SW 1271 (cell line): ENCODE results near the gene PRXL2B.

Source experiments
- DNase-seq, 2 experiments: peaks; one replicate each; lab custom pipeline; 2025; lab: John Stamatoyannopoulos, UW

PRXL2B gene

DNA sequence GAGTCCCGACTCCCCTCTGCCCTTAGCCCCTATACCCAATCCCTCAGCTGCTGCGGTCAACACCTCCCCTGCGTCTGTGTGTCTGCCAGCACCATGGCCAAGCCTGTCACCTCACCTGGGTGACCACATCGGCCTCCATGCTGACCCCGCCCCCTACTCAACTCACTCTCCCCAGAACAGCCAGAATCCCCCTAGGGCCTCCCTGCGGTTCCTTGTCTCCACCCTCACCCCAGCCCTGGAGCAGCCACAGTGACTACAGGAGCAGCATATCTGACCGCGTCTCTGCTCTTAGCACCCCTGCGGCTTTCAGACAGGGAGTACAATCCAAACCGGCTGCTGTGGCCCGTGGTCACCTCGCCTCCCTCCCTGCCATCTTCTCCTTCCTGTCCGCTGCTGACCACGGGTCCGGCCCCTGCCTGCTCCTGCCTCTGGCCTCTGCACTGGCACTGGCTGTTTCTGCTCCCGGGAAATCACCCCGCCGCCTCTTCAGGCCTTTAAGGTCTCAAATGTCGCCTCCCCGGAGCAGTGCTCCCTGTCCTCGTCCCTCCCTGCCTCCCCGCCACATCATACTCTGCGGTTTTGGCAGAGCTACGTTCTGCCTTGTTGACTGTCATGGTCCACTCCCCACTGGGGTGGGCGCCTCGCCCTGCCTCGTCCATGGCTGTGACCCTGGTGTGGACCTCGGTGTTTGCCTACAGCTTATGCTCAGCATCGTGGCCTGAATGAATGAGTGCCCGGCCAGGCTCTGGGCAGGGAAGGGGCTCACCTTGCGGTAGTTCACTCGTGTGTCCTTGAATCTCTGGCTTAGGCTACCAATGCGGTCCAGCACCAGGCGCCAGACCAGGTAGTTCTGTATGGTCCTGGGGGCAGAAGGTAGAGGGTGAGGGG lies 11.1 kb downstream of the PRXL2B start:
- no peak for DNase-seq

- no peak for DNase-seq
Observed at GRCh38 chr1:2598329-2598931, 11.9 kb downstream of the PRXL2B start.

DNA sequence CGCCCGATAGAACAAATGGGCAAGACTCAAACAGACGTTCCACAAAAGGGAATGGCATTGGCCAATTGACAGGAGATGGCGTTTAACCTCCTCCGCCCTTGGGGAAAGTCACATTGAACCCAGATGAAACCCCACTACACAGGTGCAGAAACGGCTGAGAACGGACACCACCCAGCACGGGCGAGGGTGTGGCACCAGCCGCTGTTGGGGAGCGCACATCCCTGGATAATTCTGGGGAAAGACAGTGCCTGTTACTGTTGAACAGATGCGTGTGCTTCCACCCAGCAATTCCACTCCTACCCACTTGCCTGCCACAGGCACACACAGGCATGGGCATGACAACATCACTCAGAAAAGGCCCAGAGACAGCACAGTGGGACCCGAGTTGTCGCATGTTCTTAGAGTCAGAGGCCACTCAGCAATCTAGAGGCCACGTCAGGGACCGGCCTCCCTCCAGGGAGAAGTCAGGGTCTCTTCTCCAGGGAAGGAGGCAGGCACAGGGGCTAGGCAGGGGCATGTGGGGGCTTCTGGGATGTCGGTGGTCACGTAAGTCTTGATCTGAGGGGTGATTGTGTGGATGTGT lies 15.2 kb downstream of the PRXL2B start:
- no peak for DNase-seq

DNA sequence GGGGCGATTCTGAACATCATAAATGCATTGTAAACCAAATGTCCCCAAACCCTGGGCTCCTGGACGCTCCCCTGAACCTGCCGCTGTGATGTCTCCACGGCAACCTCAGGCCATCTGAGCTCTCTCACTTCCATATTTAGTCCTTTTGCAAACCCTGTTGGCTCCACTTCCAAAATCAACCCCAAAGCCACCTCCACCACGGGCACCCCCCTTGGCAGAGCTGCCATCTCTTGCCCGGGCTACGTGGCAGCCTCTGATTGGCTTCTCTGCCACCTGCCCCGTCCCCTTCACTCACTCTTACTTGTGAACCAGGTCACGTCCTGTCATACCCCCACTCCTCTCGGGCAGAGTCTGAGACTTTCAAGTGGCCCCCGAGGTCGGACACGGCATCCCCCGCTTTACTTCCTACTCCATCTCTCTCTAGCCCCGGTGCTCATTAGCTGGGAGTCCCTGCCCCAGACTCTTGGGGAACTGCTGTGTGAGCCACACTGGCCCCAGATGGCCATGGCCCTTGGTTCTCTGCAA lies 15.8 kb downstream of the PRXL2B start:
- no peak for DNase-seq

DNA sequence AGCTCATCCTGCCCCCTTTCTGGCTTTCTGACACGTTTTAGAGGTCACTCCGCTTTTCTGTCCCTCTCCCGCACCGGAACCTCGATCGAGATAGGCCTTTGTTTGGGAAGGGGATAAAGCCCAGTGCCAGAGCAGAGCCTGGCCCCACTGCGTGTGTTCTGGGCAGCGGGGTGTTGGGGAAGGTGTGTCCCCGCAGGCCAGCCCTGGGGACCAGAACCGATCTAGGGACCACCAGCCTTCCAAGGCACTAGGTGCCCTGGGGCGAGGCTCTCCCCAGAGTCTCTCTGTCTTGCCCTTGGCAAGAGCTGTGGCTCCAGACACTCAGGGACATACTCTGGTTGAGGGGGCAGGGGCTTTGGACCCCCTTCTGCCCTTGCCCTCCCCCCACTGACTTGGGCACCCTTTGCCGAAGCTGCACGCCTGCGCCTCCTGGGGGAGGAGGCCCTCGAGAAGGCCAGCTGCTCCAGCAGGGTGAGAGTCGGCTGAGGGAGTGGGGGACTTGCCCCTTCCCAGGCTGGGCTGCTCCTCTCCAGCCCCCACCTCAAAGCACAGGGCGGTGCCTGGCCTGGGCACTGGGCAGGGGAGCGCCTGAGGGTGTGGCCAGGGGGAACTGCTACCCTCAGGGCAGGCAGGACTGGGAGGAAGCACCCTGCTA lies 16.4 kb downstream of the PRXL2B start:
- DNase-seq, result no peak

DNA sequence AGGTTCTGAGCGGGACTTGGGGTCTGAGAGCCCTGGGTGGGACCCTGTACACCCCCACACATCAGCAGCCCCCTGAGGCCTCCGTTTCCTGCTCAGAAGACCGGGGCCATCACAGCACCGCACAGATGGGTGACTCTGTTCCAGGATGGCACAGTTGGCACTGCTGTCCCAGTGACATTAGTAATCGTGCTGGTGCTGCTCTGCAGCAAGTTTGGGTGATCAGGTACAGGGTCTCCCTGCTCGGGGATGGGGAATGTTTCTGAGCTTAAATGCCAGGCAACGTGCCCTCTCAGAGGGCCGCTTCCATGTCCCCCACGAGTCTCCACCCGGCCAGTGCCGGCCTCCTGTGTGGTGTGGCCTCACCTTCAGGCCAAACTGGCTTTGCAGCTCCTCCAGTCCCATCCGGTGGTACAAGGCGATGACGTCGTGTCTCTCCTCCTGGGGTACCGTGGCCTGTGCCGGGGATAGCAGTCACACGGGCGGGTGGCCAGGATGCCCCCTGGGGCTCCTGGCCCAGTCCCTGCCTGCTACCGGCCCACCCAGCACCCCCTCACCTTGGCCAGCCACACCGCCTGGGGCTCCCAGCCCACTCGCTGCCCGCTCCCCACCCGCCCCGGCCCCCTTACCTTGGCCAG lies 17.1 kb downstream of the PRXL2B start:
- no peak for DNase-seq

DNA sequence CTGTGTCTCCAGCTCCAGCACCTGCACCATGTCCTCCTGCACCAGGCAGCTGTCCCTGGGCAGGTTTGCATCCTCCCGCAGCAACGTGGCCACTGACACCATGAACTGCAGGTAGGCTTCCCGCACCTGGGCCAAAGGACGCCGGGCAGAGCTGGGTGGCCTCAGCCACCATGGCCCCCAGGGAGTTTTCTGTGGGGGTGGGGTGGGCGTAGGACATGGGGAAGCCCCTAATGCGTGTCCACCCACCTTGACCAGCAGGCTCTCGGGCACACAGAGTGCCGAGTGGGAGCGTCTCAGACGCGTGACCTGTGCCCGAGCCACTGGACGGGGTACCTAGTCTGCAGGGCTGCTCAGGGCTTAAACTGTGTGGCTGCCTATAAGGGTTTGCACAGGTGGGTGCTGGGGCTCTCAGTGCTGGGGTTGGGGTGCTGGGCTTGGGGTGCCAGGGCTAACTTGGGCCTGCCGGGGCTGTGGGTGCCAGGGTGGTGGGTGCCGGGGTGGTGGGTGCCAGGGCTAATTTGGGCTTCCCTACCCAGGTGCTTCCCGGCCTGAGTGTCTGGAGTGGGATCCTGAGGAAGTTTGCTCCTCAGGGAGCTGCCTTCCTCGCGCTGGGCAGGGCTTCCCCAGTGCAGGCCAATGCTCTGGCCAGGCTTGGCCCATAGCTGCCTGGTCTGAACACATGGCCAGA lies 17.7 kb downstream of the PRXL2B start:
- DNase-seq, result no peak

DNA sequence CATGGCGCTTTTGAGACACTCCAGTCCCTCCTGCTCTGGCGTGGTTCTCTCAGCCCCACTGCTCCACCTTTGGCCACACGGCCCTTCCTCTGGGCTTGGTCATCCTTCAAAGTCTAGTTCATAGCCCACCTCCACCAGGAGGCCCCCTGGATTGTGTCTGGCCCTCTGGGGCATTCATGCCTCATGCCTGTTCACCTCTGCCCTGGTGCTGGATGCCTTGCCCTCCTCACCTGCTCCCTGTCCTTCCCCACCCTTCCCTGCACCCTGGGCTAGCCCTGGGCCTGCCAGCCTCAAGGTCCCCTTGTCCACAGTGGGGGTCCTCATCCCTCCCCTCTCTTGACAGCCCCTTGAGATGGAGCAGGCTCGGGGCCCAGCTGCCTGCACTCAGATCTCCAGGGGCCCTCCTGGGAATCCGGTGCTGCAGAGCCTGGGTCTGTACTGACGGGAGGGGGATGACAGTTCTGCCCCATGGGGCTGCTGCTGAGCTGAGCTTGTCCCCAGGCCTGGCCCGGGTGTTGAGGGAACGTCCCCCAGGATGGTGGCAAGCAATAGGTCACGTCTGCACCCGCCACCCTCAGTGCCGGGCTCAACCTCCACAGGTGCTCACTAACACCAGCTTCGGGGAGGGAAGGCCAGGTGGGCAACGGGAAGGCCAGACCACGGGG lies 18.4 kb downstream of the PRXL2B start:
- DNase-seq, result no peak

DNA sequence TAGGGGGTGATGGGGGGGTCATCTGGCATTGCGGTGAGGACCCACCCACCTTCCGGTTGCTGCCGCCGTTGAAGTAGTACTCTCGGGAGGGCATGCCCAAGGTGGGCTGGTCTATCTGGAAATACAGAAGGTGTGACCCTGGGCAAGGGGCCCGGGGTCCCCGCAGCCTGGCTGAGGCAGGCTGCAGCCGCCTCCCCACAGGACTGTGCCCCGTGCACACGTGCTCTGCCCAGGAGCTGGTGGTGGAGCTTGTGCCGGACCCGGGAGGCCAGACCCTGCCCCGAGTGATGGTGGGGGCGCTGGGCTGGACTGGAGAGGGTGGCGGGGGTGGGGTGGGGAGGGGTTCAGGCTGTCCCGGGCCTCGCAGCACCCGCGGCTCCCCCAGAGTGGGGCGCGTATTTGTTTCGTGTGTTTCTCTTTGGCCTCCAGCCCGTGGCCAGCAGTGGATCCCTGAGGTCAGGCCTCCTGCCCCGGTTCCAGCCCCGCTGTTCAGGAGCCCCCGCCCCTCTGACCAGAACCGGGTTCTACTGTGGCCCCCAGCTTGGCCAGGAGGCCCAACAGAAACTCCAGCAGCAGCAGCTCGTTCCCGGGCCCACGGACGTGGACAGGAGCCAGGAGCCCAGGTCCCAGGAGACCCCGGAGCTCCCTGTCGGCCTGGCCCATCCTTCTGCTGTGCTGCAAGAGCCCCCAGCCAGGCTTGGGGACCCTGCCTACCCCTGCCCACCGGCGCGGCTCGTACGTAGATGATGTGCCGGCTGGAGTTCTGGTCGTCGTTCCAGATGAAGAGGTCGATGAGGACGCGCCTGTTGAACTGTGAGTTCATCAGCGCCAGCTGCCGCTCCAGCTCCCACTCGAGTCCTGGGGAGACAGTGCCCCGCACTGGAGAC lies 19.2 kb downstream of the PRXL2B start:
- no peak for DNase-seq

DNA sequence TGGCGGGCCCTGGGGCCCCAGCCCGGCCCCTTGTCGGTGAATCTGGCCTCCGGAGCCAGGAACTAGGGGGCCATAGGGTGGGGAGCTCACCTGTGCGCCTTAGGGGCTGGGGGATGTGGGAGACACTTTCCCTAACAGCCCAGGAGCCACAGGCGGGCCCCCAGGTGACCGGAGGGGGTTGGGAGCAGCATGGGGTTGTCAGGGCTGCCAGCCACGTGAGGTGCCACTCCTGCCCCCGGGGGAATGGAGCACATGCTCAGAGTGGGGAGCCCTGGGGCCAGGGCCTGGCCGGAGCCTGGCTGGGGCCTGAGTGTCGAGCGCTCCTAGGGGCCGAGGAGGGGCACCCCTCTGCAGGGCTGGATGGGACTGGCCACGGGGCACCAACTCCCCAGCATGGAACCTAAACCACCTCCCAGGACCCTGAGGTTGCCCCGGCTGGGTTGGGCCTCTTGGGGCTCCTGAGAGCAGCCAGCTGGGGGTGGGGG lies 19.9 kb downstream of the PRXL2B start:
- DNase-seq, result no peak

DNA sequence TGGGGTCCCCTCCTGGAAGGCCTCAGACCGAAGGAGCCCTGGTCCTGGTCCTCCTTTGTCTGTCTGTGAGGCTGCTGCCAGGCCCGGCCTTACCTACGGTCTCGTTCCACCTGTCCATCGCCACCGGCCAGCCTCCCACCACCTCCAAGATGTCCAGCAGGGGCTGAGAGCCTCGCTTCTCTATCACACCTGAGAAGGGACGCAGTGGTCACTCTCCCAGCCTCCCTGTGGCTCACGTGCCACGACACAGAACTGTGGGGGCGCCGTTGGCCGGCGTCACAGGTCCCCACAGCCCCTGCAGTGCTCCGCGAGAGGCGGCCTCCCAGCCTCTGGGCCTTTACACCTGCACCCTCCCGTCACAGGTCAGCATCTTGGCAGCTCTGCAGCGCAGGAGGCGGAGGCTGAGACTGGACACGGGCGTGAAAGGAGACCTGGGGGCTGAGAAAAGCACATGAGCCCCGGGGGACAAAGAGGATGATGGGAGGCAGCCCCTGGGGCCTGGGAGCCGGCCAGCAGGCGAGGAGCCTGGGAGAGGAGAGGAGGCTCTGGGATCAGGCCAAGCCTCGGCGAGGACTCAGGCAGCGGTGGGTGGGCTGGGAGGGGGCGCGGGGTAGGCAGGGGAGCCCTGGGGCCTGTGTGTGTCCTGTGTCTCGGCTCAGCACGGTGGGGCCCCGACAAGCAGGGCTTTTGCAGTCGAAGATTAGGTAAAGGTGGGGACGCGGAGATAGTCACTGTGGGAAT lies 20.5 kb downstream of the PRXL2B start:
- no peak for DNase-seq

DNA sequence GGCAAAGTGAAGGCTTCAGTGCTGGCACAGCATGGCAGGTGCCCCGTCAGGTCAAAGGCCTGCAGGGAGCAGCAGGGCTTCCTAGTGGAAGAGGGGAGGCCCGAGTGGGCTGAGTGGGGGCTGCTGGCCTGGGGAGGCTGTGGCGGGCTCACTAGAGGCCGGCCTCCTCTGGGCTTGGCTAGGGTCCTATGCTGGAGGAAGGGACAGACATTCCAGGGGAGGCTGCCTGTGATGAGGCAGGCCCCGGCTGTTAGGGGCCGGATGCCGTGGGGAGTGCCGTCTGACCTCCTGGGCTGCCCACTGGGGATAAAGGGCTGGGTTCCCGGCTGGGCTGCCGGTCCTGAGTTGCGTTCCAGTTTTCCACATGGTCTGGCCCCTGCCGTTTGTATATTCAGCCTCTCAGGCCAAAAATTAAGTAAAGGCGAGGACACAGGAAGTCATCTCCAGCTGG lies 21.1 kb downstream of the PRXL2B start:
- no peak for DNase-seq

DNA sequence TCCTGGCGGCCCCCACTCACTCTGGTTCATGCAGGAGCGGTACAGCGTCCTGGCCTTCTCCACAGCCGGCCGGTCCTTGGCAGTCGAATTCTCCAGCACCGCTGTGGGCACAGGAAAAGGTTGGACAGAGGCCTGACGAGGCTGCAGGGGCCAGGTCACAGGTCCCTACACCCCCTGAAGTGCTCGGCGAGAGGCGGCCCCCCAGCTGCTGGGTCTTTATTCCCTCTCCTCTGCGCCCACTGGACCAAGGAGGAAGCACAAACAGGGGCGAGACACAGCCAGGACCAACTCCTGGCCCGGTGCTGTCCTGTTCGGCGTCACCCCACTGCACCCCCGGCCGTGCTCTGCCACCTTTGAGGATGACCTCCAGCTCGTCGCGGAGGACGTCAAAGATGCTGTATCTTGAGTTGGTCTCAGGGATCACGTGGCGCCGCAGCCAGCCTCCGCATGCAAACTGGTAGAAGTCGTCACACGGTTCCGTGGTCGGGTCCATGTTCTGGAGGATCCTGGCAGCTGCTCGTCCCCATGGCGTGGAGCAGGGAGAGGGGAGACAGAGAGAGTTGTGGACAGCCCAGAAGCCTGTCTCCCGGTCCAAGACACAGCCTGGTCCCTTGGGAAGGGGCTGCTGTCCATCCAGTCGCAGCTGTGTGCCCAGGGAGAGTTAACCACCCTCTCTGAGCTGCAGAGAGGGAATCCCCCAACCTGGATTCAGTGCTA lies 22.9 kb downstream of the PRXL2B start:
- no peak for DNase-seq

GRCh38 chr1:2610036-2610959 lies 23.7 kb downstream of the PRXL2B start:
- no peak for DNase-seq

DNA sequence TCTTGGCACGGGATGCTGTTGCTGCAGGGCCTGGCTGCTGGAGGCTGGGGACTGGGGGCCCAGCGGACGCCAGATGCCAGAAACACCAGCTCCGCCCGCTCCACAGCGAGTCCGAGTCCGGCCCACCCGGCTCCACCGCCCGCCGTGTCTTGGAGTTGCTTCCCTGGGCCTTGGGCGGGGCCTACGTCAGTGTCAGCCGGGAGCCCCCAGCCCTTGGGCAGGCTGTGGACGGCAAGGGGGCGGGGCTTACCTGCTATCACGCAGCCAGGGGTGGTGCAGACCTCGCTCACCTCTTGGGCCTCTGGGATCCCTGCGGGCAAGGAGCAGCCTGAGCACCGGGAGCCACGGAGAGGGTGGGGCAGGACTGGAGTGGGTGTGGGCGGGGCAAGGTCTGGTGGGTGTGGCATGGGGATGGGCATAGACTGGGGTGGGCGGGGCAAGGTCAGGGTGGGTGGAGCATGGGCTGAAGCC lies 24.5 kb downstream of the PRXL2B start:
- DNase-seq, result no peak

DNA sequence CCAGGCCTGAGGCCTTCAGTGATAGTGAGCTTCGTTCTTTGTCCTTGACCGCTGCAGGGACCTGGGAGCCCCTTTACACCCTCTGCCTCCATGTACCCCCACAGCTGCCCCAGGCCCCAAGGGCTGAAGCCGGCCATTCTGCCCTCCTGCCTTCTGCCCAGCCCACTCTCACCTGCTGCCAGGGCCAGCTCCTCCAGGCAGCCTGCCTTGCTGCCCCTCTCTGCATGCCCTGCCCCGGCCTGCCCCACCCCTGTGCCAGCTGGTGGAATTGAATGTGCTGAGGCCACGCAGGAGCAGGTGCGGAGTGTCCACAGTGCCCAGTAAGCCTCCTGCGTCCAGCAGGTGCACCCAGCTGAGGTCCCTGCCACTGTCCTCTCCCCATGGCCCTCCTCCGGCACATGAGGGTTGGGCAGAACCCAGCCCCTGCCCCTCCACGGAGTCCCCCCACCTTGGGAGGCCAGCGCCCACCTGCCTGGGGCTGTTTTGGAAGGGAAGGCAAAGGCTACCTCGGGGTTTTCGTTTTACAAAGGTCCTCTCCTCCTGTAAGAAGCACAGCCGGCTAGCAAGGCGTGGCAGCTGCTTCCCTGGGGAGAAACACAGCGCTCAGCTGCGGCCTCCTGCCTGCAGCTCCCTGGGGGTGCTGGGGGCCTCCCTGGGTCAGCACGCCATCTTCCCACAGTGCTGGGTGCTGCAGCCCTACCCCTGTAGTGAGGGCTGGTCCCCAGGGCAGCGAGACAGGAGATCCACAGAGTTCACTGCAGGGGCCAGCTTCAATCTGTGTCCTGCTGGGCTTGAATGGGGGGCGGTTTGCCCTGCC lies 25.3 kb downstream of the PRXL2B start:
- DNase-seq, result no peak
